ENCODE results near the gene ATRNL1. TPM values are rescaled to one million over a fixed set of nuclear protein-coding genes. Genes with fewer than 3 reads are reported as not detected.

ATRNL1 gene
- total and polyA plus RNA-seq, 4 donors = 2.6 to 41.0 (median 15.1) TPM

GRCh38 chr10:115604627-115605026 lies 511.5 kb downstream of the ATRNL1 start:
- Histone ChIP-seq H3K9me3 (ENCODE audit: control insufficient read depth, low read length) (no peaks in the 10 kb centered on the region), H3K4me1 (ENCODE audit: control insufficient read depth in 1 of 2, insufficient read depth in 2 of 2, low read length in 2 of 2) (no peaks in the 10 kb centered on the region), H3K36me3 (ENCODE audit: control insufficient read depth in 1 of 2, insufficient read depth in 2 of 2, low read length in 1 of 2) (no peaks in the 10 kb centered on the region), H3K27ac (ENCODE audit: low read depth in 1 of 2, low read length in 2 of 2) (no peak overlapping the region), H3K4me3 (ENCODE audit: low read length in 2 of 2) (no peak overlapping the region), H3K27me3 (ENCODE audit: control insufficient read depth in 1 of 2, insufficient read depth in 2 of 2, low read length in 1 of 2) (no peaks in the 10 kb centered on the region)
- DNase-seq = no peak
- intact Hi-C loops (cut with DNase I) = loop anchor here in 1 of 2 donors (5.0 kb wide), 1 partner anchor 238 kb away; no protein-coding TSS in a partner anchor
- 50 to 59% methylated on average over 2 of the region's 2 CpGs for WGBS, 2 donors
- no peak for ATAC-seq (ENCODE audit: low FRiP score)

GRCh38 chr10:115606086-115606485 lies 512.9 kb downstream of the ATRNL1 start:
- H3K27me3 ChIP-seq (ENCODE audit: control insufficient read depth in 1 of 2, insufficient read depth in 2 of 2, low read length in 1 of 2) = no peaks in the 10 kb centered on the region
- H3K9me3 ChIP-seq (ENCODE audit: control insufficient read depth, low read length) = no peaks in the 10 kb centered on the region
- no peak overlapping the region for H3K4me3 ChIP-seq (ENCODE audit: low read length in 2 of 2)
- no peak overlapping the region for H3K27ac ChIP-seq (ENCODE audit: low read depth in 1 of 2, low read length in 2 of 2)
- intact Hi-C loops (cut with DNase I) = loop anchor here in 1 of 2 donors (5.0 kb wide), 1 partner anchor 236 kb away; no protein-coding TSS in a partner anchor
- DNase-seq = no peak
- 25 to 27% methylated on average over 1 of the region's 1 CpG for WGBS, 2 donors
- no peaks in the 10 kb centered on the region for H3K4me1 ChIP-seq (ENCODE audit: control insufficient read depth in 1 of 2, insufficient read depth in 2 of 2, low read length in 2 of 2)
- no peak for ATAC-seq (ENCODE audit: low FRiP score)
- H3K36me3 ChIP-seq (ENCODE audit: control insufficient read depth in 1 of 2, insufficient read depth in 2 of 2, low read length in 1 of 2) = no peaks in the 10 kb centered on the region

- DNase-seq = no peak
- Histone ChIP-seq H3K36me3 (ENCODE audit: control insufficient read depth in 1 of 2, insufficient read depth in 2 of 2, low read length in 1 of 2) (no peaks in the 10 kb centered on the region), H3K4me3 (ENCODE audit: low read length in 2 of 2) (no peak overlapping the region), H3K9me3 (ENCODE audit: control insufficient read depth, low read length) (no peaks in the 10 kb centered on the region), H3K27ac (ENCODE audit: low read depth in 1 of 2, low read length in 2 of 2) (no peak overlapping the region), H3K4me1 (ENCODE audit: control insufficient read depth in 1 of 2, insufficient read depth in 2 of 2, low read length in 2 of 2) (no peaks in the 10 kb centered on the region), H3K27me3 (ENCODE audit: control insufficient read depth in 1 of 2, insufficient read depth in 2 of 2, low read length in 1 of 2) (no peaks in the 10 kb centered on the region)
- ATAC-seq (ENCODE audit: low FRiP score) = no peak
- WGBS, 2 donors = 70 to 73% methylated on average over 4 of the region's 4 CpGs
- intact Hi-C loops (cut with DNase I) = loop anchor here in 1 of 2 donors (5.0 kb wide), 1 partner anchor 236 kb away; no protein-coding TSS in a partner anchor
These were observed 513.6 kb downstream of the ATRNL1 start for GRCh38 chr10:115606741-115607140.

- no peaks in the 10 kb centered on the region for H3K27me3 ChIP-seq (ENCODE audit: control insufficient read depth in 1 of 2, insufficient read depth in 2 of 2, low read length in 1 of 2)
- ATAC-seq (ENCODE audit: low FRiP score) = no peak
- intact Hi-C loops (cut with DNase I) = no loop called here
- no peak overlapping the region for H3K4me3 ChIP-seq (ENCODE audit: low read length in 2 of 2)
- H3K9me3 ChIP-seq (ENCODE audit: control insufficient read depth, low read length) = peaks cover 1% of the 10 kb centered on the region
- WGBS, 2 donors = 77 to 80% methylated on average over 4 of the region's 4 CpGs
- H3K36me3 ChIP-seq (ENCODE audit: control insufficient read depth in 1 of 2, insufficient read depth in 2 of 2, low read length in 1 of 2) = no peaks in the 10 kb centered on the region
- no peaks in the 10 kb centered on the region for H3K4me1 ChIP-seq (ENCODE audit: control insufficient read depth in 1 of 2, insufficient read depth in 2 of 2, low read length in 2 of 2)
- no peak overlapping the region for H3K27ac ChIP-seq (ENCODE audit: low read depth in 1 of 2, low read length in 2 of 2)
- no peak for DNase-seq
These were observed 531.3 kb downstream of the ATRNL1 start for GRCh38 chr10:115624448-115624847.

DNA sequence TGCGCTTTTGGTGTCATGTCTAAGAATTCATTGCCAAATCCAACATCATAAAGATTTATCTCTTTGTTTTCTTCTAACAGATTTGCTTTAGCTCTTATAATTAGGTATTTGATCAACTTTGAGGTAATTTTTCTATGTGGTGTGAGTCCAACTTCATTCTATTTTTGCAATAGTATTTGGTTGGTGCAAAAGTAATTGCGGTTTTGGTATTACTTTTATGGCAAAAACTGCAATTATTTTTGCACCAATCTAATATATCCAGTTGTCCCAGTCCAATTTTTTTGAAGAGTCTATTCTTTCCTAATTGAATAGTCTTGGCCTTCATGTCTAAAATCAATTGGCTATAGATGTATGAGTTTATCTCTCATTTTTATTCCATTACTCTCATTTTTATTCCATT lies 535.5 kb downstream of the ATRNL1 start:
- Histone ChIP-seq H3K9me3 (ENCODE audit: control insufficient read depth, low read length) (no peaks in the 10 kb centered on the region), H3K36me3 (ENCODE audit: control insufficient read depth in 1 of 2, insufficient read depth in 2 of 2, low read length in 1 of 2) (no peaks in the 10 kb centered on the region), H3K27ac (ENCODE audit: low read depth in 1 of 2, low read length in 2 of 2) (no peak overlapping the region), H3K4me3 (ENCODE audit: low read length in 2 of 2) (no peak overlapping the region), H3K27me3 (ENCODE audit: control insufficient read depth in 1 of 2, insufficient read depth in 2 of 2, low read length in 1 of 2) (no peaks in the 10 kb centered on the region), H3K4me1 (ENCODE audit: control insufficient read depth in 1 of 2, insufficient read depth in 2 of 2, low read length in 2 of 2) (no peaks in the 10 kb centered on the region)
- intact Hi-C loops (cut with DNase I) = no loop called here
- ATAC-seq (ENCODE audit: low FRiP score) = no peak
- 72 to 73% methylated on average over 2 of the region's 2 CpGs for WGBS, 2 donors
- no peak for DNase-seq

DNA sequence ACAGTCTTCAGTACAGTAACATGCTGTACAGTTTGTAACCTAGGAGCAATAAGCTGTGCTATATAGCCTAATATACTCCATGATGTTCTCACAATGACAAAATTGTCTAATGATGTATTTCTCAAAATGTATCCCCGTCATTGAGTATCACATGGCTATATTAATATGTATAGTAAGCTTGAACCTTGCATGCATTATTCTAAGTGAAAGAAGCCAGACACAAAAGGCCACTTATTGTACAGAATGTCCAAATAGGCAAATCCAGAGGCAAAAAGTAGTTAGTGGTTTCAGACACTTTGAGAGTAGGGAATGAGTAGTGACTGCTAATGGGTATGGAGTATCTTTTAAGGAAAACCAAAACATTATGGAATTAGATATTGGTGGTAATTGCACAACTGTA lies 545.1 kb downstream of the ATRNL1 start:
- Histone ChIP-seq H3K36me3 (ENCODE audit: control insufficient read depth in 1 of 2, insufficient read depth in 2 of 2, low read length in 1 of 2) (peaks cover 0 to 2% of the 10 kb centered on the region in 2 donors), H3K27me3 (ENCODE audit: control insufficient read depth in 1 of 2, insufficient read depth in 2 of 2, low read length in 1 of 2) (no peaks in the 10 kb centered on the region), H3K4me1 (ENCODE audit: control insufficient read depth in 1 of 2, insufficient read depth in 2 of 2, low read length in 2 of 2) (no peaks in the 10 kb centered on the region), H3K9me3 (ENCODE audit: control insufficient read depth, low read length) (no peaks in the 10 kb centered on the region), H3K4me3 (ENCODE audit: low read length in 2 of 2) (no peak overlapping the region), H3K27ac (ENCODE audit: low read depth in 1 of 2, low read length in 2 of 2) (no peak overlapping the region)
- DNase-seq (no peak), ATAC-seq (ENCODE audit: low FRiP score) (no peak)
- 72 to 78% methylated on average over 1 of the region's 1 CpG for WGBS, 2 donors
- intact Hi-C loops (cut with DNase I) = no loop called here

DNA sequence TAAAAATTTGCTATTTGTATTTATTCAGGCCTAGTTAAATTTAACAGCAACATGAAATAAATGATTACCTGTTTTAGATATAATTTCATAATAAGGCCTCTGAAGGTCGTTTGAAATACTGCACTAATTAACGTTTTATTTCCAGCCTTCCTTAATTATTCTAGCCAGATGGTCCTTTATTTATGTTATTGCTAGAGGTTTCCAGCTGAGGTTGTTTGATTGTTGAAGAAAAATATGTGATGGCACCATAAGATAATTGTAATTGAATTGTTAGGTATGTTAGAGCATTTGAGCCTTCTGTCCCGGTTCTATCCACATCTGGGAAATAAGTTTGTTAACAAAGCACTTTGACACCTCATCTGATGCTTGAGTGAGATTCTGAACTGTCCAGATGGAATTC lies 556.1 kb downstream of the ATRNL1 start:
- WGBS, 2 donors = 67 to 72% methylated on average over 3 of the region's 3 CpGs
- H3K4me3 ChIP-seq (ENCODE audit: low read length in 2 of 2) = no peak overlapping the region
- H3K27me3 ChIP-seq (ENCODE audit: control insufficient read depth in 1 of 2, insufficient read depth in 2 of 2, low read length in 1 of 2) = no peaks in the 10 kb centered on the region
- no peak overlapping the region for H3K27ac ChIP-seq (ENCODE audit: low read depth in 1 of 2, low read length in 2 of 2)
- no peak for DNase-seq
- H3K9me3 ChIP-seq (ENCODE audit: control insufficient read depth, low read length) = no peaks in the 10 kb centered on the region
- H3K36me3 ChIP-seq (ENCODE audit: control insufficient read depth in 1 of 2, insufficient read depth in 2 of 2, low read length in 1 of 2) = no peaks in the 10 kb centered on the region
- intact Hi-C loops (cut with DNase I) = no loop called here
- ATAC-seq (ENCODE audit: low FRiP score) = no peak
- no peaks in the 10 kb centered on the region for H3K4me1 ChIP-seq (ENCODE audit: control insufficient read depth in 1 of 2, insufficient read depth in 2 of 2, low read length in 2 of 2)

DNA sequence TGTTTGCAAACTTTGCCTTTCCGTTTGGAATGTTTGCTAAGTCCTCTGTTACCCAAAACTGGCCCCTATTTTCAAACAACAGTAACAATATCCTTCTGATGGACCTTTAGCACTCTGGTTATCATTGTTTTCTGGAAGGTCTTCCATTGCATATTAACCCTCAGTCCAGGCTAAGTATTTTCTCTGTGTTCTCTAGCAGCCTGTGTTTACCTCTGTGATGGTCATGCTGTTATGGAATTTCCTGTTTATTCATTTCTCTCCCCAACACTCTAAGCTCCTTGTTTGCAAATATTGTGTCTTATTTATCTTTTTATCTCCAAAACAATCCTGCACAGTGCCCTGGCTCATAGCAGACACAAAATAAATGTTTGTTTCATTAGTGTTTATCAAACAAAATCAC lies 560.3 kb downstream of the ATRNL1 start:
- WGBS, 2 donors = 55 to 68% methylated on average over 1 of the region's 1 CpG
- no peak for ATAC-seq (ENCODE audit: low FRiP score)
- no peak for DNase-seq
- no peaks in the 10 kb centered on the region for H3K9me3 ChIP-seq (ENCODE audit: control insufficient read depth, low read length)
- no peaks in the 10 kb centered on the region for H3K4me1 ChIP-seq (ENCODE audit: control insufficient read depth in 1 of 2, insufficient read depth in 2 of 2, low read length in 2 of 2)
- intact Hi-C loops (cut with DNase I) = no loop called here
- H3K36me3 ChIP-seq (ENCODE audit: control insufficient read depth in 1 of 2, insufficient read depth in 2 of 2, low read length in 1 of 2) = no peaks in the 10 kb centered on the region
- no peaks in the 10 kb centered on the region for H3K27me3 ChIP-seq (ENCODE audit: control insufficient read depth in 1 of 2, insufficient read depth in 2 of 2, low read length in 1 of 2)
- H3K27ac ChIP-seq (ENCODE audit: low read depth in 1 of 2, low read length in 2 of 2) = no peak overlapping the region
- no peak overlapping the region for H3K4me3 ChIP-seq (ENCODE audit: low read length in 2 of 2)

DNA sequence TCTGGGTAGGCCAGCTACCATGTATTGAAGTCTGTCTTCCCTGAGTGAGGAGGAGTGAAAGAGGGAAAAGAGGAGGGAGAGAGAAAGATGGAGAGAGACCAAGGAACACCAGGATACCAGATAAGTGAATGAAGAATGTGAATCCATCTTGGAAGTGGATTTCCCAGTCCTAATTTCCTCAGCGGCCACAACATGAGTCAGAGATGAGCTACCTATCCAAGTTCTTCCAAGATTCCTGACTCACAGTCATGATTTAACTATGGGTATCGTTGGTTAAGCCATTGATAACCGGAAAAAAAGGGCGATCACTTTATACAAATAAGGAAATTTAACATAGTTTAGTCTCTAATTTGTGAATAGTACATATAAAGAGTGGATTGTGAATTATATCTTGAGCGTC lies 561.8 kb downstream of the ATRNL1 start:
- Histone ChIP-seq H3K9me3 (ENCODE audit: control insufficient read depth, low read length) (no peaks in the 10 kb centered on the region), H3K27ac (ENCODE audit: low read depth in 1 of 2, low read length in 2 of 2) (no peak overlapping the region), H3K27me3 (ENCODE audit: control insufficient read depth in 1 of 2, insufficient read depth in 2 of 2, low read length in 1 of 2) (peaks cover 0 to 1% of the 10 kb centered on the region in 2 donors), H3K4me3 (ENCODE audit: low read length in 2 of 2) (no peak overlapping the region), H3K4me1 (ENCODE audit: control insufficient read depth in 1 of 2, insufficient read depth in 2 of 2, low read length in 2 of 2) (no peaks in the 10 kb centered on the region), H3K36me3 (ENCODE audit: control insufficient read depth in 1 of 2, insufficient read depth in 2 of 2, low read length in 1 of 2) (no peaks in the 10 kb centered on the region)
- DNase-seq (no peak), ATAC-seq (ENCODE audit: low FRiP score) (no peak)
- WGBS, 2 donors = 88 to 91% methylated on average over 5 of the region's 5 CpGs
- intact Hi-C loops (cut with DNase I) = no loop called here

Data from aorta (tissue), 5 donors.